ENCODE results near the gene ZNF480.
A peak's percentile ranks its signal among the peaks of the same experiment; 100 is the strongest.
"Not testable (repeated sequence)": the region's sequence is repeated elsewhere in the genome, so short reads cannot be mapped to it uniquely, and the experiment has no call there.

Gene ZNF480

DNA sequence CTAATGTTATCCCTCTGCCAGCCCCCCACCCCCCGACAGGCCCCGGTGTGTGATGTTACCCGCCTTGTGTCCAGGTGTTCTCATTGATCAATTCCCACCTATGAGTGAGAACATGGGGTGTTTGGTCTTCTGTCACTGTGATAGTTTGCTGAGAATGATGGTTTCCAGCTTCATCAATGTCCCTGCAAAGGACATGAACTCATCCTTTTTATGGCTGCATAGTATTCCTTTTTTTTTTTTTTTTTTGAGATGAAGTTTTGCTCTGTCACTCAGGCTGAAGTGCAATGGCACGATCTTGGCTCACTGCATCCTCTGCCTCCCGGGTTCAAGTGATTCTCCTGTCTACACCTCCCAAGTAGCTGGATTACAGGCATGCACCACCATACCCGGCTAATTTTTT is 4.0 kb upstream of the ZNF480 start:
- not testable (repeated sequence) for H3K4me1 ChIP-seq (ENCODE audit: control insufficient read depth, insufficient read depth, low read length); H3K36me3 ChIP-seq (ENCODE audit: control insufficient read depth, insufficient read depth, low read length); H3K4me3 ChIP-seq (ENCODE audit: low read length); H3K27me3 ChIP-seq (ENCODE audit: control insufficient read depth, insufficient read depth, low read length); H3K9ac ChIP-seq (ENCODE audit: low read length); H3K27ac ChIP-seq (ENCODE audit: low read depth, low read length)

- H3K27ac ChIP-seq (ENCODE audit: low read depth, low read length): peak overlapping the region; percentile 24
- H3K36me3 ChIP-seq (ENCODE audit: control insufficient read depth, insufficient read depth, low read length): peaks cover 13% of the 10 kb centered on the region
- H3K9ac ChIP-seq (ENCODE audit: low read length): peak overlapping the region; percentile 19
- H3K4me3 ChIP-seq (ENCODE audit: low read length): peak overlapping the region; percentile 59
- peaks cover 6% of the 10 kb centered on the region for H3K4me1 ChIP-seq (ENCODE audit: control insufficient read depth, insufficient read depth, low read length)
- no peaks in the 10 kb centered on the region for H3K27me3 ChIP-seq (ENCODE audit: control insufficient read depth, insufficient read depth, low read length)
These were observed 583 bp upstream of the ZNF480 start for GRCh38 chr19:52296400-52296772.

- H3K9ac ChIP-seq (ENCODE audit: low read length): peak overlapping the region; percentile 85
These were observed 814 bp downstream of the ZNF480 start for GRCh38 chr19:52297601-52298364.

GRCh38 chr19:52307275-52307674 is 10.3 kb downstream of the ZNF480 start:
- no peak overlapping the region for H3K4me3 ChIP-seq (ENCODE audit: low read length)
- H3K27ac ChIP-seq (ENCODE audit: low read depth, low read length): no peak overlapping the region
- no peak overlapping the region for H3K9ac ChIP-seq (ENCODE audit: low read length)
- H3K4me1 ChIP-seq (ENCODE audit: control insufficient read depth, insufficient read depth, low read length): no peaks in the 10 kb centered on the region
- H3K36me3 ChIP-seq (ENCODE audit: control insufficient read depth, insufficient read depth, low read length): peaks cover 34% of the 10 kb centered on the region
- H3K27me3 ChIP-seq (ENCODE audit: control insufficient read depth, insufficient read depth, low read length): no peaks in the 10 kb centered on the region

More at GRCh38 chr19:52297601-52298364, 814 bp downstream of the ZNF480 start:
- Histone ChIP-seq H3K36me3 (ENCODE audit: control insufficient read depth, insufficient read depth, low read length) (peaks cover 25% of the 10 kb centered on the region), H3K4me1 (ENCODE audit: control insufficient read depth, insufficient read depth, low read length) (peaks cover 6% of the 10 kb centered on the region), H3K4me3 (ENCODE audit: low read length) (peak overlapping the region; percentile 89), H3K27ac (ENCODE audit: low read depth, low read length) (peak overlapping the region; percentile 87), H3K27me3 (ENCODE audit: control insufficient read depth, insufficient read depth, low read length) (no peaks in the 10 kb centered on the region)

GRCh38 chr19:52322429-52322828 is 25.5 kb downstream of the ZNF480 start:
- Histone ChIP-seq H3K36me3 (ENCODE audit: control insufficient read depth, insufficient read depth, low read length) (peaks cover 37% of the 10 kb centered on the region), H3K27me3 (ENCODE audit: control insufficient read depth, insufficient read depth, low read length) (no peaks in the 10 kb centered on the region), H3K4me1 (ENCODE audit: control insufficient read depth, insufficient read depth, low read length) (no peaks in the 10 kb centered on the region), H3K27ac (ENCODE audit: low read depth, low read length) (no peak overlapping the region), H3K4me3 (ENCODE audit: low read length) (no peak overlapping the region), H3K9ac (ENCODE audit: low read length) (no peak overlapping the region)

- Histone ChIP-seq H3K4me3 (ENCODE audit: low read length) (no peak overlapping the region), H3K27ac (ENCODE audit: low read depth, low read length) (no peak overlapping the region)
These were observed 34.8 kb downstream of the ZNF480 start for GRCh38 chr19:52331757-52332156.

GRCh38 chr19:52335768-52336116 is 38.8 kb downstream of the ZNF480 start:
- H3K9ac ChIP-seq (ENCODE audit: low read length): no peak overlapping the region
- no peaks in the 10 kb centered on the region for H3K36me3 ChIP-seq (ENCODE audit: control insufficient read depth, insufficient read depth, low read length)

More at GRCh38 chr19:52331757-52332156, 34.8 kb downstream of the ZNF480 start:
- no peaks in the 10 kb centered on the region for H3K4me1 ChIP-seq (ENCODE audit: control insufficient read depth, insufficient read depth, low read length)
- no peaks in the 10 kb centered on the region for H3K27me3 ChIP-seq (ENCODE audit: control insufficient read depth, insufficient read depth, low read length)
- no peak overlapping the region for H3K9ac ChIP-seq (ENCODE audit: low read length)
- no peaks in the 10 kb centered on the region for H3K36me3 ChIP-seq (ENCODE audit: control insufficient read depth, insufficient read depth, low read length)

GRCh38 chr19:52336117-52336790 is 39.3 kb downstream of the ZNF480 start, which contains the start of gene ZNF610:
Gene ZNF610, plus strand, starts transcription at chr19:52336243. Its CDS starts 12,930 bp downstream, at chr19:52349173.
- Histone ChIP-seq H3K36me3 (ENCODE audit: control insufficient read depth, insufficient read depth, low read length) (no peaks in the 10 kb centered on the region), H3K27me3 (ENCODE audit: control insufficient read depth, insufficient read depth, low read length) (no peaks in the 10 kb centered on the region), H3K4me3 (ENCODE audit: low read length) (peak within 1 kb of the TSS; percentile 80), H3K27ac (ENCODE audit: low read depth, low read length) (peak within 1 kb of the TSS; percentile 62), H3K4me1 (ENCODE audit: control insufficient read depth, insufficient read depth, low read length) (no peaks in the 10 kb centered on the region), H3K9ac (ENCODE audit: low read length) (peak within 1 kb of the TSS; percentile 74)

More at GRCh38 chr19:52335768-52336116, 38.8 kb downstream of the ZNF480 start:
- H3K27ac ChIP-seq (ENCODE audit: low read depth, low read length): peak overlapping the region; percentile 62
- peak overlapping the region; percentile 80 for H3K4me3 ChIP-seq (ENCODE audit: low read length)
- H3K4me1 ChIP-seq (ENCODE audit: control insufficient read depth, insufficient read depth, low read length): no peaks in the 10 kb centered on the region
- H3K27me3 ChIP-seq (ENCODE audit: control insufficient read depth, insufficient read depth, low read length): no peaks in the 10 kb centered on the region

GRCh38 chr19:52336791-52337381 is 39.9 kb downstream of the ZNF480 start:
- peak overlapping the region; percentile 74 for H3K9ac ChIP-seq (ENCODE audit: low read length)

GRCh38 chr19:52339022-52339421 is 42.1 kb downstream of the ZNF480 start:
- not testable (repeated sequence) for H3K27ac ChIP-seq (ENCODE audit: low read depth, low read length); H3K27me3 ChIP-seq (ENCODE audit: control insufficient read depth, insufficient read depth, low read length); H3K9ac ChIP-seq (ENCODE audit: low read length); H3K4me3 ChIP-seq (ENCODE audit: low read length); H3K4me1 ChIP-seq (ENCODE audit: control insufficient read depth, insufficient read depth, low read length); H3K36me3 ChIP-seq (ENCODE audit: control insufficient read depth, insufficient read depth, low read length)

More at GRCh38 chr19:52336791-52337381, 39.9 kb downstream of the ZNF480 start:
- no peaks in the 10 kb centered on the region for H3K36me3 ChIP-seq (ENCODE audit: control insufficient read depth, insufficient read depth, low read length)
- no peaks in the 10 kb centered on the region for H3K27me3 ChIP-seq (ENCODE audit: control insufficient read depth, insufficient read depth, low read length)
- peak overlapping the region; percentile 62 for H3K27ac ChIP-seq (ENCODE audit: low read depth, low read length)
- peak overlapping the region; percentile 80 for H3K4me3 ChIP-seq (ENCODE audit: low read length)
- no peaks in the 10 kb centered on the region for H3K4me1 ChIP-seq (ENCODE audit: control insufficient read depth, insufficient read depth, low read length)

- peaks cover under 1% of the 10 kb centered on the region for H3K36me3 ChIP-seq (ENCODE audit: control insufficient read depth, insufficient read depth, low read length)
These were observed 46.6 kb downstream of the ZNF480 start for GRCh38 chr19:52343548-52343947.

DNA sequence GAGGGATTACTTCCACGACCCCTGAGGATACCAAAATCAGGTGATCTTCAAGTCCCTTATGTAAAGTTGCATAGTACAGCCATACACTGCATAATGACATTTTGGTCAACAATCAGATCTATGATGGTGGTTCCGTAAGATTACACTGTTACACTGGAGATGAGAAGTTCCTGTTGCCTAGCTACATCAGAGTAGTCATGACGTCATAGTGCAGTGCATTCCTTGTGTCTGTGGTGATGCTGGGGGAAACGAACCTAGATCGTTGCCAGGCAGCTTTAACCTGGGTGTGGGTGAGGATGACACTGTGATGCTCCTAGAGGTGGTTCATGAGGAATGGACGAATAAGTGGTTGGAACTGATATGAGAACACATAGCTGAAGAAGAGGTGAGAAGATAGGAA is 48.2 kb downstream of the ZNF480 start:
- H3K4me1 ChIP-seq (ENCODE audit: control insufficient read depth, insufficient read depth, low read length): no peaks in the 10 kb centered on the region
- H3K9ac ChIP-seq (ENCODE audit: low read length): no peak overlapping the region
- peaks cover 5% of the 10 kb centered on the region for H3K36me3 ChIP-seq (ENCODE audit: control insufficient read depth, insufficient read depth, low read length)
- no peak overlapping the region for H3K4me3 ChIP-seq (ENCODE audit: low read length)
- H3K27ac ChIP-seq (ENCODE audit: low read depth, low read length): no peak overlapping the region
- no peaks in the 10 kb centered on the region for H3K27me3 ChIP-seq (ENCODE audit: control insufficient read depth, insufficient read depth, low read length)

More at GRCh38 chr19:52343548-52343947, 46.6 kb downstream of the ZNF480 start:
- H3K27me3 ChIP-seq (ENCODE audit: control insufficient read depth, insufficient read depth, low read length): no peaks in the 10 kb centered on the region
- no peaks in the 10 kb centered on the region for H3K4me1 ChIP-seq (ENCODE audit: control insufficient read depth, insufficient read depth, low read length)
- H3K4me3 ChIP-seq (ENCODE audit: low read length): no peak overlapping the region
- no peak overlapping the region for H3K27ac ChIP-seq (ENCODE audit: low read depth, low read length)
- H3K9ac ChIP-seq (ENCODE audit: low read length): no peak overlapping the region

Data from rectal smooth muscle tissue (tissue), 1 donor.